H1 (cell line): ENCODE results near the gene TRAPPC3. TPM values are rescaled to one million over a fixed set of nuclear protein-coding genes. Genes with fewer than 3 reads are reported as not detected.

Experiments used
- CTCF ChIA-PET: fragments of 300-600 bp; sonication (Branson Sonifier 250); formaldehyde crosslinking; loops from one replicate; lab custom pipeline; 2021; ENCODE audit not compliant: partially characterized antibody; lab: Charles Lee
- POLR2A ChIA-PET: fragments of 300-600 bp; sonication (Branson Sonifier 250); formaldehyde crosslinking; loops from one replicate; lab custom pipeline; 2021; ENCODE audit warnings: inconsistent platforms; ENCODE audit not compliant: partially characterized antibody; lab: Charles Lee
- DNase-seq, 2 experiments: peaks; one replicate each; pipeline versions ENCODE4 v3.0.0 to v3.0.0-alpha.2; 2010 to 2022; ENCODE audit warnings: low spot score in 2 of 2, low read depth in 1 of 2, mixed read lengths in 1 of 2
- FAIRE-seq: peaks from 2 replicates; lab custom pipeline; 2011; peaks lifted over from hg19 to GRCh38; lab: Jason Lieb, UNC
- H2AFZ ChIP-seq: 2 replicates; pipeline ENCODE4 v1.8.1; 2012; ENCODE audit warnings: low read length, inconsistent platforms
- H2AK5ac ChIP-seq: 2 replicates; pipeline ENCODE4 v1.6.1; 2013; ENCODE audit warnings: low read depth, low read length
- H2BK120ac ChIP-seq: replicated peaks from 2 replicates; pipeline ENCODE3; 2013; ENCODE audit warnings: low read depth, low read length, inconsistent platforms
- H2BK12ac ChIP-seq: 2 replicates; pipeline ENCODE4 v1.6.1; 2013; ENCODE audit warnings: low read depth, low read length
- H2BK15ac ChIP-seq: 2 replicates; pipeline ENCODE4 v1.6.1; 2013; ENCODE audit warnings: low read length
- H2BK20ac ChIP-seq: 2 replicates; pipeline ENCODE4 v1.6.1; 2013; ENCODE audit warnings: low read length
- H2BK5ac ChIP-seq: 2 replicates; pipeline ENCODE4 v1.6.1; 2013; ENCODE audit warnings: low read depth, low read length
- H3K14ac ChIP-seq: 2 replicates; pipeline ENCODE4 v1.6.1; 2013; ENCODE audit warnings: inconsistent platforms; ENCODE audit not compliant: insufficient read length
- H3K18ac ChIP-seq: 2 replicates; pipeline ENCODE4 v1.6.1; 2013; ENCODE audit warnings: low read length; ENCODE audit errors: extremely low read depth
- H3K23ac ChIP-seq: 2 replicates; pipeline ENCODE4 v1.6.1; 2013; ENCODE audit warnings: inconsistent platforms; ENCODE audit not compliant: insufficient read length
- H3K23me2 ChIP-seq: 2 replicates; pipeline ENCODE4 v1.6.1; 2013; ENCODE audit warnings: low read depth, low read length
- H3K27ac ChIP-seq: 2 replicates; pipeline ENCODE4 v1.6.1; 2011; ENCODE audit warnings: low read depth, low read length, inconsistent platforms
- H3K27me3 ChIP-seq, 4 experiments: replicated peaks in 1 of 4; 1 replicate in 1 of 4; 2 replicates in 3 of 4; pipeline versions ENCODE4 v1.6.1 to v1.8.1; 2011 to 2013; ENCODE audit warnings: low read length in 3 of 4, mild to moderate bottlenecking in 3 of 4, inconsistent platforms in 2 of 4, mixed read lengths in 2 of 4, moderate library complexity in 1 of 4; ENCODE audit not compliant: control insufficient read depth in 3 of 4, insufficient read depth in 3 of 4; ENCODE audit errors: extremely low read depth in 1 of 4
- H3K36me3 ChIP-seq, 4 experiments: 2 replicates each; pipeline versions ENCODE4 v1.6.1 to v1.8.1; 2011 to 2013; ENCODE audit warnings: mild to moderate bottlenecking in 4 of 4, low read length in 3 of 4, moderate library complexity in 2 of 4, control low read depth in 1 of 4, inconsistent platforms in 1 of 4; ENCODE audit not compliant: insufficient read depth in 4 of 4, control insufficient read depth in 2 of 4
- H3K4ac ChIP-seq: replicated peaks from 2 replicates; pipeline ENCODE3; 2013; ENCODE audit warnings: low read length, low read depth, mixed read lengths, inconsistent platforms; ENCODE audit not compliant: insufficient read length
- H3K4me1 ChIP-seq, 4 experiments: replicated peaks in 1 of 4; 1 replicate in 1 of 4; 2 replicates in 3 of 4; pipeline versions ENCODE4 v1.6.1 to v1.8.1; 2011 to 2013; ENCODE audit warnings: low read length in 3 of 4, inconsistent platforms in 2 of 4, mixed read lengths in 1 of 4; ENCODE audit not compliant: insufficient read depth in 4 of 4, control insufficient read depth in 3 of 4
- H3K4me2 ChIP-seq, 2 experiments: 2 replicates each; pipeline versions ENCODE4 v1.6.1 to v1.8.1; 2011 to 2013; ENCODE audit warnings: low read depth in 2 of 2, low read length in 2 of 2, control low read depth in 1 of 2, inconsistent platforms in 1 of 2, mild to moderate bottlenecking in 1 of 2; ENCODE audit not compliant: insufficient read depth in 1 of 2
- H3K4me3 ChIP-seq, 4 experiments: fragments of 200-600, 300-600 bp in 1 of 4; sonication (generic), shearing (Covaris generic), sonication (Bioruptor Twin) in 1 of 4; 2 replicates each; pipeline versions ENCODE4 v1.5.1 to v1.8.1; 2011 to 2016; ENCODE audit warnings: low read length in 4 of 4, low read depth in 3 of 4, control low read depth in 2 of 4, inconsistent platforms in 2 of 4, mild to moderate bottlenecking in 2 of 4, mixed read lengths in 1 of 4, moderate library complexity in 1 of 4; ENCODE audit not compliant: insufficient read depth in 2 of 4; ENCODE audit errors: extremely low read depth in 1 of 4
- H3K56ac ChIP-seq: replicated peaks from 2 replicates; pipeline ENCODE3; 2013; ENCODE audit warnings: low read depth, mild to moderate bottlenecking, mixed read lengths, low read length, inconsistent platforms; ENCODE audit not compliant: insufficient read length
- H3K79me1 ChIP-seq: 2 replicates; pipeline ENCODE4 v1.6.1; 2013; ENCODE audit warnings: low read depth, low read length, control low read depth
- H3K79me2 ChIP-seq, 2 experiments: 2 replicates each; pipeline versions ENCODE4 v1.6.1 to v1.8.1; 2012 to 2013; ENCODE audit warnings: low read length in 2 of 2, mild to moderate bottlenecking in 2 of 2, inconsistent platforms in 1 of 2; ENCODE audit not compliant: insufficient read depth in 2 of 2, control insufficient read depth in 1 of 2
- H3K9ac ChIP-seq, 4 experiments: replicated peaks in 1 of 4; 1 replicate in 1 of 4; 2 replicates in 3 of 4; pipeline versions ENCODE4 v1.6.1 to v1.8.1; 2011 to 2013; ENCODE audit warnings: low read depth in 3 of 4, low read length in 3 of 4, control low read depth in 2 of 4, mild to moderate bottlenecking in 2 of 4, moderate library complexity in 2 of 4, inconsistent platforms in 1 of 4; ENCODE audit errors: extremely low read depth in 1 of 4
- H3K9me3 ChIP-seq, 2 experiments: 2 replicates each; pipeline versions ENCODE4 v1.6.1 to v1.8.1; 2012 to 2013; ENCODE audit warnings: mild to moderate bottlenecking in 2 of 2, moderate library complexity in 2 of 2, control low read depth in 1 of 2, inconsistent platforms in 1 of 2, low read depth in 1 of 2, low read length in 1 of 2, mixed read lengths in 1 of 2; ENCODE audit not compliant: insufficient read depth in 2 of 2
- H4K20me1 ChIP-seq, 2 experiments: replicated peaks in 1 of 2; 2 replicates each; pipeline versions ENCODE3 to v1.8.1; 2011 to 2013; ENCODE audit warnings: inconsistent platforms in 2 of 2, low read length in 2 of 2, mild to moderate bottlenecking in 1 of 2; ENCODE audit not compliant: insufficient read depth in 2 of 2, control insufficient read depth in 1 of 2
- H4K5ac ChIP-seq: 2 replicates; pipeline ENCODE4 v1.6.1; 2013; ENCODE audit warnings: low read length, low read depth, mixed read lengths, inconsistent platforms; ENCODE audit not compliant: insufficient read length
- H4K8ac ChIP-seq: 2 replicates; pipeline ENCODE4 v1.8.0; 2013; ENCODE audit warnings: mild to moderate bottlenecking, moderate library complexity, low read length, inconsistent platforms; ENCODE audit not compliant: insufficient read depth; ENCODE audit errors: extremely low read depth
- H4K91ac ChIP-seq: replicated peaks from 2 replicates; pipeline ENCODE3; 2013; ENCODE audit warnings: low read length, mixed read lengths, inconsistent platforms; ENCODE audit not compliant: insufficient read length
- RNF2 ChIP-seq: fragments of 200-900, 300-1000 bp; sonication (generic); IDR thresholded peaks from 2 replicates; pipeline ENCODE4 v1.7.1; 2016; ENCODE audit warnings: borderline replicate concordance, low read depth, mild to moderate bottlenecking, antibody characterized with exemption, low read length; ENCODE audit not compliant: poor library complexity, severe bottlenecking; ENCODE audit errors: missing control alignments
- SIRT6 ChIP-seq: IDR thresholded peaks from one replicate; pipeline ENCODE4 v1.7.1; 2012; ENCODE audit warnings: low read length, inconsistent platforms
- SP2 ChIP-seq: IDR thresholded peaks from 2 replicates; pipeline ENCODE4 v1.6.1; 2012; ENCODE audit warnings: mild to moderate bottlenecking, low read length, inconsistent platforms
- SRF ChIP-seq: IDR thresholded peaks from 2 replicates; pipeline ENCODE4 v1.6.1; 2011; ENCODE audit warnings: mild to moderate bottlenecking, low read depth, low read length, moderate library complexity
- WGBS, 2 experiments: shearing (Covaris generic) in 1 of 2; methylation state at CpG; one replicate each; pipeline versions ENCODE4 v1.1.6 to v1.1.7; 2013 to 2015; ENCODE audit warnings: low lambda C conversion rate in 2 of 2, mixed read lengths in 2 of 2, inconsistent platforms in 1 of 2, low coverage in 1 of 2, missing lambda C conversion rate in 1 of 2; ENCODE audit not compliant: insufficient replicate concordance in 2 of 2, insufficient coverage in 1 of 2, insufficient read length in 1 of 2; ENCODE audit errors: extremely low coverage in 1 of 2, missing lambda C conversion rate in 1 of 2; 5-methylcytosine and 5-hydroxymethylcytosine counted together
- polyA plus RNA-seq, 7 experiments: library from polyadenylated mRNA; depleted of rRNA in 3 of 7; stranded (reverse) in 5 of 7; unstranded in 2 of 7; fragments of >200 nt in 5 of 7; fragments of 200-250 nt in 2 of 7; gene quantifications; 1 replicate in 5 of 7; 2 replicates in 1 of 7; 4 replicates in 1 of 7; pipeline versions ENCODE4 v1.2.1 to v1.2.3, GENCODE V29; 2011 to 2013; ENCODE audit warnings: missing spikeins in 2 of 7, mixed read lengths in 2 of 7
- total RNA-seq: library from RNA; stranded (reverse); fragmentation: NEBNext Ultra II Directional; extraction: Animal tissue kit (Norgen Biotek cat#: 25700); gene quantifications from 2 replicates; pipeline ENCODE4 v1.2.1, GENCODE V29; 2021
- TF ChIP-seq, protein P1 (sequence below): IDR thresholded peaks from 2 replicates; pipeline ENCODE4 v1.6.1; 2011; ENCODE audit warnings: low read length, improper control_type of control experiment
- TF ChIP-seq, protein P2 (sequence below), 3 experiments: IDR thresholded peaks; 1 replicate in 2 of 3; 2 replicates in 1 of 3; pipeline versions ENCODE4 v1.5.1 to v1.6.1; 2011; ENCODE audit warnings: low read length in 3 of 3, mild to moderate bottlenecking in 3 of 3, inconsistent platforms in 2 of 3, low read depth in 1 of 3, moderate library complexity in 1 of 3; ENCODE audit not compliant: insufficient read depth in 1 of 3; ENCODE audit errors: control extremely low read depth in 1 of 3

Gene TRAPPC3
- total and polyA plus RNA-seq, 2 of the 8 experiments (the other 6 are each of a cell fraction or from before 2014, with no cell fraction given): 47.8 to 51.0 TPM

DNA sequence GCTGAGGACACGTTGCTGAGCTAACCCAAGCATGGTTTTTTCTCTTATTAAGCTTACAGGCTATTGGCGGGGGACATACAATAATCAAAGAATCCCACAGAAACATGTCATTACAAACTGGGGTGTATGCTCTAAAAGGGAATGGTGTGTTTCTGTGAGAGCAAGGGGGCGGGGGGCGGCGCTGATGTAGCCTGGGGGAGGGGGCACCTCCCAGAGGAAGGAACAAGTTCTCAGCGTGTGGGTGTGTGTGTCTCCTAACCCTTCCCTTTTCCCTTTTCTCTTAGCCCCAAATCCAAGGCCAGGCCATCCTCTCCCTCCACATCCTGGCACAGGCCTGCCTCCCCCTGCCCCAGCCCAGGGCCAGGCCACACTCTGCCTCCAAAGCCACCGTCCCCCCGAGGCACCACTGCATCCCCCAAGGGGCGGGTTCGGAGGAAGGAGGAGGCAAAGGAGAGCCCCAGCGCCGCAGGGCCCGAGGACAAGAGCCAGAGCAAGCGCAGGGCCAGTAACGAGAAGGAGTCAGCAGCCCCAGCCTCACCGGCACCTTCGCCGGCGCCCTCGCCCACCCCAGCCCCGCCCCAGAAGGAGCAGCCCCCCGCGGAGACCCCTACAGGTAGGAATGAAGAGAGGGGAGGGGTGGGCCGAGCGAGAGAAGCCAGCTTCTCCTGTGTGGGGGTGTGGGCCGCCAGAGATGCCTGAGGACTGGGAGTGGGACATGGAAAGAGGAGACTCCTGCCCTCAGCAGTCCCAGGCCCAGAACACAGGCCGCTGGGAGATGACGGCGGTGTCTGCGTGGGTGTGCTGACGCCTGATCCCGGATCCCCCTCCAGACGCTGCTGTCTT is 28.5 kb upstream of the TRAPPC3 start:
- FAIRE-seq (no peak), DNase-seq (peak in 1 of 2 experiments; percentile 67)
- Histone ChIP-seq H2BK120ac (no peak overlapping the region), H3K23me2 (peaks cover 13% of the 10 kb centered on the region; the same call in 1 of the 2 replicates), H3K23ac (no peak overlapping the region), H3K36me3 (peaks cover 8 to 21% (median 19%) of the 10 kb centered on the region in 4 experiments; a peak in 7 of 8 replicates), H3K27ac (no peak overlapping the region), H3K18ac (peak overlapping the region; percentile 51), H2BK20ac (no peak overlapping the region), H4K8ac (peak overlapping the region; percentile 86), H2AK5ac (0 out of 2 replicates have a peak overlapping the region, but pooled peaks have one; percentile 45), H4K5ac (no peak overlapping the region), H2BK15ac (no peak overlapping the region; the same call in 1 of the 2 replicates), H3K14ac (no peak overlapping the region), H3K4me2 (peak overlapping the region; percentile 87 to 90), H3K4ac (no peak overlapping the region), H3K9me3 (no peaks in the 10 kb centered on the region), H3K27me3 (no peaks in the 10 kb centered on the region), H4K91ac (peak overlapping the region; percentile 48), H2AFZ (no peak overlapping the region), H3K79me2 (no peaks in the 10 kb centered on the region), H3K9ac (peak overlapping the region in 1 of 4 experiments; percentile 64; a peak in 1 of 7 replicates), H3K4me1 (peaks cover 5 to 36% (median 28%) of the 10 kb centered on the region in 4 experiments), H3K79me1 (0 out of 2 replicates have a peak, but pooled peaks cover 4% of the 10 kb centered on the region), H3K56ac (no peak overlapping the region), H3K4me3 (peak overlapping the region; percentile 38 to 67 (median 52); a peak in 7 of 8 replicates), H2BK12ac (no peak overlapping the region), H4K20me1 (peaks cover 12 to 28% of the 10 kb centered on the region in 2 experiments), H2BK5ac (peak overlapping the region; percentile 71; the same call in 1 of the 2 replicates)
- POLR2A ChIA-PET: interaction anchor here (0.6 to 6.7 kb wide), 6 partner anchors 10 to 81 kb away, joined by 3 to 44 read pairs (median 12); partner anchors contain the start of genes MAP7D1 and TRAPPC3
- CTCF ChIA-PET: interaction anchor here (1.1 to 16.0 kb wide), 8 partner anchors 8 to 209 kb away, joined by 3 to 162 read pairs (median 10); partner anchors contain the start of genes MAP7D1 and TRAPPC3
- 42% methylated on average over 16 of the region's 33 CpGs; no CpG with 5 or more reads in 1 of the 2 experiments for WGBS, 2 experiments
- no peak for TF ChIP-seq SIRT6
- no peak for TF ChIP-seq SP2
- TF ChIP-seq, protein P1, sequence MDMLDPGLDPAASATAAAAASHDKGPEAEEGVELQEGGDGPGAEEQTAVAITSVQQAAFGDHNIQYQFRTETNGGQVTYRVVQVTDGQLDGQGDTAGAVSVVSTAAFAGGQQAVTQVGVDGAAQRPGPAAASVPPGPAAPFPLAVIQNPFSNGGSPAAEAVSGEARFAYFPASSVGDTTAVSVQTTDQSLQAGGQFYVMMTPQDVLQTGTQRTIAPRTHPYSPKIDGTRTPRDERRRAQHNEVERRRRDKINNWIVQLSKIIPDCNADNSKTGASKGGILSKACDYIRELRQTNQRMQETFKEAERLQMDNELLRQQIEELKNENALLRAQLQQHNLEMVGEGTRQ: no peak
- no peak for TF ChIP-seq RNF2
- TF ChIP-seq, protein P2, sequence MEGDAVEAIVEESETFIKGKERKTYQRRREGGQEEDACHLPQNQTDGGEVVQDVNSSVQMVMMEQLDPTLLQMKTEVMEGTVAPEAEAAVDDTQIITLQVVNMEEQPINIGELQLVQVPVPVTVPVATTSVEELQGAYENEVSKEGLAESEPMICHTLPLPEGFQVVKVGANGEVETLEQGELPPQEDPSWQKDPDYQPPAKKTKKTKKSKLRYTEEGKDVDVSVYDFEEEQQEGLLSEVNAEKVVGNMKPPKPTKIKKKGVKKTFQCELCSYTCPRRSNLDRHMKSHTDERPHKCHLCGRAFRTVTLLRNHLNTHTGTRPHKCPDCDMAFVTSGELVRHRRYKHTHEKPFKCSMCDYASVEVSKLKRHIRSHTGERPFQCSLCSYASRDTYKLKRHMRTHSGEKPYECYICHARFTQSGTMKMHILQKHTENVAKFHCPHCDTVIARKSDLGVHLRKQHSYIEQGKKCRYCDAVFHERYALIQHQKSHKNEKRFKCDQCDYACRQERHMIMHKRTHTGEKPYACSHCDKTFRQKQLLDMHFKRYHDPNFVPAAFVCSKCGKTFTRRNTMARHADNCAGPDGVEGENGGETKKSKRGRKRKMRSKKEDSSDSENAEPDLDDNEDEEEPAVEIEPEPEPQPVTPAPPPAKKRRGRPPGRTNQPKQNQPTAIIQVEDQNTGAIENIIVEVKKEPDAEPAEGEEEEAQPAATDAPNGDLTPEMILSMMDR (IDR thresholded peaks at IDR 0.05; ENCODE audit: control extremely low read depth in 1 of 3, insufficient read depth in 1 of 3, low read depth in 1 of 3, low read length in 3 of 3): no peak
- no peak for TF ChIP-seq SRF
